OCI-LY7 (cell line): Measurements from ENCODE around the gene PIP.

Source experiments
- EZH2phosphoT487 ChIP-seq: fragments of 200-600 bp; sonication (generic); IDR thresholded peaks from 2 replicates; pipeline ENCODE4 v1.6.1; 2018; ENCODE audit warnings: low read depth, borderline replicate concordance, mild to moderate bottlenecking, mixed run types, antibody characterized with exemption, low read length, moderate library complexity, mixed read lengths
- TF ChIP-seq, protein P1 (sequence below): fragments of 200-600 bp; sonication (generic); conservative IDR thresholded peaks from 2 replicates; pipeline ENCODE4 v1.5.1; 2014; ENCODE audit warnings: mild to moderate bottlenecking, antibody characterized with exemption, low read length, moderate library complexity, mixed read lengths

DNA sequence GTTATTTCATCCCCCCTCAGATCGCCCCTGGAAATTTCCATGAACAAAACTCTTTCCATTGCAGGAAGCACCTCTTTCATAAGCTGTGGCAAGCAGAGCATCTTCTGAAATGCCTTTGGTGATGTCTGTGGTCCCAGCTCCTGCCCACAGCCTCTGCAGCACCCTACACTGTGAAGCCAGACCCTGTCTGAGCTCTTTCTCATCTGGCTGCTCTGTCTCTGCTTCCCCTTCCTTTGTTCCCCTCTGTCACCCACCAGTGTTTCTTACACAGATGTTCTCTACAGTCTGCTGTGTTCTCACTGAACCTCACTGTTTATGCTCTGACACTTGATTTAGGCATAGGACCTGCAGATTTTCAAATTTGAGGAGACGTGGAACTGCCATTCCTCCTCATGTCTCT is 49.5 kb downstream of the PIP start:
- TF ChIP-seq, protein P1, sequence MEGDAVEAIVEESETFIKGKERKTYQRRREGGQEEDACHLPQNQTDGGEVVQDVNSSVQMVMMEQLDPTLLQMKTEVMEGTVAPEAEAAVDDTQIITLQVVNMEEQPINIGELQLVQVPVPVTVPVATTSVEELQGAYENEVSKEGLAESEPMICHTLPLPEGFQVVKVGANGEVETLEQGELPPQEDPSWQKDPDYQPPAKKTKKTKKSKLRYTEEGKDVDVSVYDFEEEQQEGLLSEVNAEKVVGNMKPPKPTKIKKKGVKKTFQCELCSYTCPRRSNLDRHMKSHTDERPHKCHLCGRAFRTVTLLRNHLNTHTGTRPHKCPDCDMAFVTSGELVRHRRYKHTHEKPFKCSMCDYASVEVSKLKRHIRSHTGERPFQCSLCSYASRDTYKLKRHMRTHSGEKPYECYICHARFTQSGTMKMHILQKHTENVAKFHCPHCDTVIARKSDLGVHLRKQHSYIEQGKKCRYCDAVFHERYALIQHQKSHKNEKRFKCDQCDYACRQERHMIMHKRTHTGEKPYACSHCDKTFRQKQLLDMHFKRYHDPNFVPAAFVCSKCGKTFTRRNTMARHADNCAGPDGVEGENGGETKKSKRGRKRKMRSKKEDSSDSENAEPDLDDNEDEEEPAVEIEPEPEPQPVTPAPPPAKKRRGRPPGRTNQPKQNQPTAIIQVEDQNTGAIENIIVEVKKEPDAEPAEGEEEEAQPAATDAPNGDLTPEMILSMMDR, result no peak
- no peak for TF ChIP-seq EZH2phosphoT487
